PC-9 (cell line): ENCODE data around the gene ABR. TPM values are rescaled to one million over a fixed set of nuclear protein-coding genes. Genes with fewer than 3 reads are reported as not detected.

Experiments
- BruUV-seq: library from RNA; stranded (reverse); fragments of 400-500 nt; replicated peaks from 2 replicates; lab custom pipeline; 2021; lab: Mats Ljungman, UMichigan
- CTCF ChIA-PET: fragments of 300-600 bp; sonication (Branson Sonifier 250); formaldehyde crosslinking; loops from one replicate; lab custom pipeline; 2022; ENCODE audit warnings: antibody characterized with exemption; lab: Charles Lee
- POLR2A ChIA-PET: fragments of 300-600 bp; sonication (Branson Sonifier 250); formaldehyde crosslinking; loops from one replicate; lab custom pipeline; 2022; ENCODE audit warnings: antibody characterized with exemption; ENCODE audit not compliant: unreplicated experiment; lab: Charles Lee
- DNase-seq, 2 experiments: peaks; one replicate each; pipeline versions ENCODE4 v3.0.0 to v3.0.0-alpha.2; 2015 to 2022; ENCODE audit warnings: mixed read lengths in 1 of 2
- H2AFZ ChIP-seq: fragments of 200-600 bp; sonication (generic); 2 replicates; pipeline ENCODE4 v1.8.1; 2017; ENCODE audit warnings: antibody characterized with exemption
- H3F3A ChIP-seq: fragments of 200-600 bp; sonication (generic); 2 replicates; pipeline ENCODE4 v1.8.1; 2017; ENCODE audit warnings: antibody characterized with exemption, mild to moderate bottlenecking, low read depth; ENCODE audit not compliant: insufficient read depth
- H3K27ac ChIP-seq: fragments of 200-600 bp; sonication (generic); 2 replicates; pipeline ENCODE4 v1.6.1; 2016; ENCODE audit warnings: mixed run types
- H3K27me3 ChIP-seq: fragments of 200-600 bp; sonication (generic); 2 replicates; pipeline ENCODE4 v1.6.1; 2016; ENCODE audit warnings: low read depth, mixed run types; ENCODE audit not compliant: insufficient read depth
- H3K36me3 ChIP-seq: fragments of 200-600 bp; sonication (generic); 2 replicates; pipeline ENCODE4 v1.6.1; 2016; ENCODE audit warnings: low read depth, mixed run types
- H3K4me1 ChIP-seq: fragments of 200-600 bp; sonication (generic); replicated peaks from 2 replicates; pipeline ENCODE4 v1.6.1; 2016; ENCODE audit warnings: mixed run types; ENCODE audit not compliant: insufficient read depth
- H3K4me2 ChIP-seq: fragments of 200-600 bp; sonication (generic); 2 replicates; pipeline ENCODE4 v1.6.1; 2017; ENCODE audit warnings: mixed run types
- H3K4me3 ChIP-seq: fragments of 200-600 bp; sonication (generic); 2 replicates; pipeline ENCODE4 v1.6.1; 2016; ENCODE audit warnings: mixed run types
- H3K79me2 ChIP-seq: fragments of 200-600 bp; sonication (generic); 2 replicates; pipeline ENCODE4 v1.6.1; 2017; ENCODE audit warnings: low read depth, mixed run types
- H3K9me2 ChIP-seq: fragments of 200-600 bp; sonication (generic); 2 replicates; pipeline ENCODE4 v1.8.1; 2017; ENCODE audit warnings: mild to moderate bottlenecking; ENCODE audit not compliant: insufficient read depth
- H3K9me3 ChIP-seq: fragments of 200-600 bp; sonication (generic); 2 replicates; pipeline ENCODE4 v1.8.1; 2016; ENCODE audit warnings: low read depth; ENCODE audit not compliant: insufficient read depth
- H4K20me1 ChIP-seq: fragments of 200-600 bp; sonication (generic); 2 replicates; pipeline ENCODE4 v1.8.1; 2017; ENCODE audit not compliant: insufficient read depth
- CTCF ChIP-seq: fragments of 200-600 bp; sonication (generic); conservative IDR thresholded peaks from 2 replicates; pipeline ENCODE4 v1.6.1; 2017; ENCODE audit warnings: mixed run types, antibody characterized with exemption, mild to moderate bottlenecking, moderate library complexity
- EZH2 ChIP-seq: fragments of 200-600 bp; sonication (generic); IDR thresholded peaks from 2 replicates; pipeline ENCODE4 v1.8.0; 2017; ENCODE audit warnings: antibody characterized with exemption, low read depth
- intact Hi-C: fragments of 100-400 bp; cut with micrococcal nuclease; formaldehyde crosslinking; loops from one replicate; pipeline ENCODE4 v1.10.0; 2022; ENCODE audit not compliant: unreplicated experiment
- total RNA-seq: library from RNA; stranded (reverse); gene quantifications from 2 replicates; pipeline ENCODE4 v1.2.3, GENCODE V29; 2021

ABR gene
- total RNA-seq, 1 experiment from 2014 or later = 76.0 TPM

GRCh38 chr17:1011760-1012735, 167.7 kb downstream of the ABR start:
- peaks cover 3% of the 10 kb centered on the region for H4K20me1 ChIP-seq
- H3K4me3 ChIP-seq = no peak overlapping the region
- H3K27me3 ChIP-seq = no peaks in the 10 kb centered on the region
- peaks cover 3% of the 10 kb centered on the region; the same call in 1 of the 2 replicates for H3F3A ChIP-seq
- no peaks in the 10 kb centered on the region for H3K4me1 ChIP-seq
- no peak overlapping the region for H3K27ac ChIP-seq
- POLR2A ChIA-PET = no interaction called here
- intact Hi-C loops = no loop called here
- H2AFZ ChIP-seq = no peak overlapping the region
- BruUV-seq = no TSS peak
- H3K9me2 ChIP-seq = no peaks in the 10 kb centered on the region
- CTCF ChIA-PET = no interaction called here
- TF ChIP-seq CTCF = no peak
- TF ChIP-seq EZH2 = no peak
- H3K4me2 ChIP-seq = no peak overlapping the region
- no peaks in the 10 kb centered on the region for H3K79me2 ChIP-seq
- no peak for DNase-seq
- no peaks in the 10 kb centered on the region for H3K9me3 ChIP-seq
- H3K36me3 ChIP-seq = no peaks in the 10 kb centered on the region

GRCh38 chr17:1011138-1011537, 168.6 kb downstream of the ABR start:
- peaks cover 3% of the 10 kb centered on the region for H4K20me1 ChIP-seq
- CTCF ChIA-PET = no interaction called here

GRCh38 chr17:1010586-1010985, 169.2 kb downstream of the ABR start:
- POLR2A ChIA-PET = no interaction called here
- BruUV-seq = no TSS peak
- no peaks in the 10 kb centered on the region for H3K9me3 ChIP-seq
- no peak overlapping the region for H2AFZ ChIP-seq
- no peak for TF ChIP-seq CTCF
- TF ChIP-seq EZH2 = no peak
- H3K27me3 ChIP-seq = no peaks in the 10 kb centered on the region
- H3K79me2 ChIP-seq = no peaks in the 10 kb centered on the region
- no peaks in the 10 kb centered on the region for H3K36me3 ChIP-seq
- CTCF ChIA-PET = no interaction called here
- H4K20me1 ChIP-seq = peaks cover 3% of the 10 kb centered on the region
- H3K4me1 ChIP-seq = no peaks in the 10 kb centered on the region
- intact Hi-C loops = no loop called here
- no peak for DNase-seq
- H3K27ac ChIP-seq = no peak overlapping the region
- no peak overlapping the region for H3K4me3 ChIP-seq
- H3K9me2 ChIP-seq = no peaks in the 10 kb centered on the region
- no peak overlapping the region for H3K4me2 ChIP-seq
- H3F3A ChIP-seq = peaks cover 3% of the 10 kb centered on the region; the same call in 1 of the 2 replicates

More at GRCh38 chr17:1011138-1011537, 168.6 kb downstream of the ABR start:
- H2AFZ ChIP-seq = no peak overlapping the region
- H3K27me3 ChIP-seq = no peaks in the 10 kb centered on the region
- DNase-seq = no peak
- no peak overlapping the region for H3K27ac ChIP-seq
- POLR2A ChIA-PET = no interaction called here
- H3K4me2 ChIP-seq = no peak overlapping the region
- BruUV-seq = no TSS peak
- H3K9me3 ChIP-seq = no peaks in the 10 kb centered on the region
- intact Hi-C loops = no loop called here
- no peaks in the 10 kb centered on the region for H3K4me1 ChIP-seq
- H3K4me3 ChIP-seq = no peak overlapping the region
- no peaks in the 10 kb centered on the region for H3K36me3 ChIP-seq
- peaks cover 3% of the 10 kb centered on the region; the same call in 1 of the 2 replicates for H3F3A ChIP-seq
- no peak for TF ChIP-seq CTCF
- TF ChIP-seq EZH2 = no peak
- H3K9me2 ChIP-seq = no peaks in the 10 kb centered on the region
- no peaks in the 10 kb centered on the region for H3K79me2 ChIP-seq
